ENCODE data around the gene TYSND1. TPM values are rescaled to one million over a fixed set of nuclear protein-coding genes. Genes with fewer than 3 reads are reported as not detected.

The TYSND1 gene
- total and polyA plus RNA-seq, 2 of the 13 experiments (the other 11 are each of a cell fraction or from before 2014, with no cell fraction given): 3.3 to 8.9 TPM

DNA sequence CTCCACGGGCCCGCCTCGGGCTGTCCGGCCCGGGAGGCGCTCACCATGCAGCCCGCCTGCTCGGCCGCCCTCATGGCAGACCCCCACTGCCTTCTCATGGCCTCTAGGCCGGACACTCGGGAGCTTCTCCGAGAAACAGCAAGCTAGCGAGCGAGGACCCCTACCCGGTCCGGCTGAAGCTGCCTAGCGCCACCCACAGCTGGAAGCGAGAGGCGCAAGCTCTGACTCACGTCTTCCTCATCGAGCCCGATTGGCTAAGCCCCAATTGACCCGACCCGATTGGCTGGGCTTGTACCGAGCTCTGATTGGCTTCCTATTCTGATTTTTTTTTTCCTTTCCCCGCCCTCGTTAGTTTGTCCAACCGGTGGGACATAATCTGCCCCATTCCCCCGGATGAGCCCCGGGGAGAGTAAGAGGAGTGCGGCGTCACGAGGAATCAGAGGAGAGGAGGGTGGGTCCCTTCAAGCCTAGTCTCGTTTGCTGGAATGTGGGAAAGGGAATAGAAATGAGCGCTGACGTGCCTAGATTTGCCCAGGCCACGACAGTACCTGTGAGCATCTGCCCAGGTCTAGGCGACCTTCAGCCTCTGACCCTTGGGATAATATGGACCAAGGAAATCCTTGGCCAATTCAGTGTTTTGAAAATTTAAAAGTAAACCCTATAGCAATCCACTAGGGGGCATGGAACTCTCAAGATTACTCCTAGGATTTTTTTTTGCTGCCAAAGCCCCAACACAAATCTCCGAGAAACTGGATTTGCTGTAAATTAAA, at the start of gene TYSND1 (continued):
- no peak for TF ChIP-seq ZNF329 (CRISPR knock-in tag; IDR thresholded peaks at IDR 0.05; ENCODE audit: low read depth)
- 0 out of 2 replicates have a peak, but pooled peaks have one; percentile 35 for TF ChIP-seq ZNF143 (CRISPR knock-in tag; IDR thresholded peaks at IDR 0.05)
- peak; percentile 59; the same call in 1 of the 2 replicates for TF ChIP-seq ZFP90 (CRISPR knock-in tag; IDR thresholded peaks at IDR 0.05; ENCODE audit: borderline replicate concordance)
- no peak for TF ChIP-seq NR3C1 (CRISPR knock-in tag; IDR thresholded peaks at IDR 0.05)
- no peak for TF ChIP-seq XBP1 (CRISPR knock-in tag; IDR thresholded peaks at IDR 0.05)
- no peak for TF ChIP-seq NPAS2 (CRISPR knock-in tag; IDR thresholded peaks at IDR 0.05; ENCODE audit: borderline replicate concordance)
- TF ChIP-seq MIXL1 (CRISPR knock-in tag; IDR thresholded peaks at IDR 0.05): peak; percentile 73
- peak; percentile 95 for TF ChIP-seq ZBTB7B (CRISPR knock-in tag; IDR thresholded peaks at IDR 0.05)
- no peak for TF ChIP-seq PAF1 (CRISPR knock-in tag; IDR thresholded peaks at IDR 0.05)
- TF ChIP-seq, protein P1, sequence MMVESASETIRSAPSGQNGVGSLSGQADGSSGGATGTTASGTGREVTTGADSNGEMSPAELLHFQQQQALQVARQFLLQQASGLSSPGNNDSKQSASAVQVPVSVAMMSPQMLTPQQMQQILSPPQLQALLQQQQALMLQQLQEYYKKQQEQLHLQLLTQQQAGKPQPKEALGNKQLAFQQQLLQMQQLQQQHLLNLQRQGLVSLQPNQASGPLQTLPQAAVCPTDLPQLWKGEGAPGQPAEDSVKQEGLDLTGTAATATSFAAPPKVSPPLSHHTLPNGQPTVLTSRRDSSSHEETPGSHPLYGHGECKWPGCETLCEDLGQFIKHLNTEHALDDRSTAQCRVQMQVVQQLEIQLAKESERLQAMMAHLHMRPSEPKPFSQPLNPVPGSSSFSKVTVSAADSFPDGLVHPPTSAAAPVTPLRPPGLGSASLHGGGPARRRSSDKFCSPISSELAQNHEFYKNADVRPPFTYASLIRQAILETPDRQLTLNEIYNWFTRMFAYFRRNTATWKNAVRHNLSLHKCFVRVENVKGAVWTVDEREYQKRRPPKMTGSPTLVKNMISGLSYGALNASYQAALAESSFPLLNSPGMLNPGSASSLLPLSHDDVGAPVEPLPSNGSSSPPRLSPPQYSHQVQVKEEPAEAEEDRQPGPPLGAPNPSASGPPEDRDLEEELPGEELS (CRISPR knock-in tag; IDR thresholded peaks at IDR 0.05): peak; percentile 70
- TF ChIP-seq ZNF773 (CRISPR knock-in tag; IDR thresholded peaks at IDR 0.05; ENCODE audit: borderline replicate concordance): no peak; the same call in 1 of the 2 replicates
- TF ChIP-seq, protein P2, sequence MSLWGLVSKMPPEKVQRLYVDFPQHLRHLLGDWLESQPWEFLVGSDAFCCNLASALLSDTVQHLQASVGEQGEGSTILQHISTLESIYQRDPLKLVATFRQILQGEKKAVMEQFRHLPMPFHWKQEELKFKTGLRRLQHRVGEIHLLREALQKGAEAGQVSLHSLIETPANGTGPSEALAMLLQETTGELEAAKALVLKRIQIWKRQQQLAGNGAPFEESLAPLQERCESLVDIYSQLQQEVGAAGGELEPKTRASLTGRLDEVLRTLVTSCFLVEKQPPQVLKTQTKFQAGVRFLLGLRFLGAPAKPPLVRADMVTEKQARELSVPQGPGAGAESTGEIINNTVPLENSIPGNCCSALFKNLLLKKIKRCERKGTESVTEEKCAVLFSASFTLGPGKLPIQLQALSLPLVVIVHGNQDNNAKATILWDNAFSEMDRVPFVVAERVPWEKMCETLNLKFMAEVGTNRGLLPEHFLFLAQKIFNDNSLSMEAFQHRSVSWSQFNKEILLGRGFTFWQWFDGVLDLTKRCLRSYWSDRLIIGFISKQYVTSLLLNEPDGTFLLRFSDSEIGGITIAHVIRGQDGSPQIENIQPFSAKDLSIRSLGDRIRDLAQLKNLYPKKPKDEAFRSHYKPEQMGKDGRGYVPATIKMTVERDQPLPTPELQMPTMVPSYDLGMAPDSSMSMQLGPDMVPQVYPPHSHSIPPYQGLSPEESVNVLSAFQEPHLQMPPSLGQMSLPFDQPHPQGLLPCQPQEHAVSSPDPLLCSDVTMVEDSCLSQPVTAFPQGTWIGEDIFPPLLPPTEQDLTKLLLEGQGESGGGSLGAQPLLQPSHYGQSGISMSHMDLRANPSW (CRISPR knock-in tag; IDR thresholded peaks at IDR 0.05; ENCODE audit: borderline replicate concordance): no peak
- TF ChIP-seq, protein P3, sequence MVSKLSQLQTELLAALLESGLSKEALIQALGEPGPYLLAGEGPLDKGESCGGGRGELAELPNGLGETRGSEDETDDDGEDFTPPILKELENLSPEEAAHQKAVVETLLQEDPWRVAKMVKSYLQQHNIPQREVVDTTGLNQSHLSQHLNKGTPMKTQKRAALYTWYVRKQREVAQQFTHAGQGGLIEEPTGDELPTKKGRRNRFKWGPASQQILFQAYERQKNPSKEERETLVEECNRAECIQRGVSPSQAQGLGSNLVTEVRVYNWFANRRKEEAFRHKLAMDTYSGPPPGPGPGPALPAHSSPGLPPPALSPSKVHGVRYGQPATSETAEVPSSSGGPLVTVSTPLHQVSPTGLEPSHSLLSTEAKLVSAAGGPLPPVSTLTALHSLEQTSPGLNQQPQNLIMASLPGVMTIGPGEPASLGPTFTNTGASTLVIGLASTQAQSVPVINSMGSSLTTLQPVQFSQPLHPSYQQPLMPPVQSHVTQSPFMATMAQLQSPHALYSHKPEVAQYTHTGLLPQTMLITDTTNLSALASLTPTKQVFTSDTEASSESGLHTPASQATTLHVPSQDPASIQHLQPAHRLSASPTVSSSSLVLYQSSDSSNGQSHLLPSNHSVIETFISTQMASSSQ (IDR thresholded peaks at IDR 0.05; ENCODE audit: low read depth): no peak
- TF ChIP-seq, protein P3 (CRISPR knock-in tag; IDR thresholded peaks at IDR 0.05; ENCODE audit: borderline replicate concordance): peak; percentile 21; the same call in 1 of the 2 replicates
- TF ChIP-seq, protein P4, sequence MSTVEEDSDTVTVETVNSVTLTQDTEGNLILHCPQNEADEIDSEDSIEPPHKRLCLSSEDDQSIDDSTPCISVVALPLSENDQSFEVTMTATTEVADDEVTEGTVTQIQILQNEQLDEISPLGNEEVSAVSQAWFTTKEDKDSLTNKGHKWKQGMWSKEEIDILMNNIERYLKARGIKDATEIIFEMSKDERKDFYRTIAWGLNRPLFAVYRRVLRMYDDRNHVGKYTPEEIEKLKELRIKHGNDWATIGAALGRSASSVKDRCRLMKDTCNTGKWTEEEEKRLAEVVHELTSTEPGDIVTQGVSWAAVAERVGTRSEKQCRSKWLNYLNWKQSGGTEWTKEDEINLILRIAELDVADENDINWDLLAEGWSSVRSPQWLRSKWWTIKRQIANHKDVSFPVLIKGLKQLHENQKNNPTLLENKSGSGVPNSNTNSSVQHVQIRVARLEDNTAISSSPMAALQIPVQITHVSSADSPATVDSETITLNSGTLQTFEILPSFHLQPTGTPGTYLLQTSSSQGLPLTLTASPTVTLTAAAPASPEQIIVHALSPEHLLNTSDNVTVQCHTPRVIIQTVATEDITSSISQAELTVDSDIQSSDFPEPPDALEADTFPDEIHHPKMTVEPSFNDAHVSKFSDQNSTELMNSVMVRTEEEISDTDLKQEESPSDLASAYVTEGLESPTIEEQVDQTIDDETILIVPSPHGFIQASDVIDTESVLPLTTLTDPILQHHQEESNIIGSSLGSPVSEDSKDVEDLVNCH (CRISPR knock-in tag; IDR thresholded peaks at IDR 0.05): no peak
- TF ChIP-seq, protein P5, sequence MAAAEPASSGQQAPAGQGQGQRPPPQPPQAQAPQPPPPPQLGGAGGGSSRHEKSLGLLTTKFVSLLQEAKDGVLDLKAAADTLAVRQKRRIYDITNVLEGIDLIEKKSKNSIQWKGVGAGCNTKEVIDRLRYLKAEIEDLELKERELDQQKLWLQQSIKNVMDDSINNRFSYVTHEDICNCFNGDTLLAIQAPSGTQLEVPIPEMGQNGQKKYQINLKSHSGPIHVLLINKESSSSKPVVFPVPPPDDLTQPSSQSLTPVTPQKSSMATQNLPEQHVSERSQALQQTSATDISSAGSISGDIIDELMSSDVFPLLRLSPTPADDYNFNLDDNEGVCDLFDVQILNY (CRISPR knock-in tag; conservative IDR thresholded peaks at IDR 0.05): no peak
- TF ChIP-seq GATAD2A (CRISPR knock-in tag; IDR thresholded peaks at IDR 0.05): peak; percentile 37; the same call in 1 of the 2 replicates
- no peak for TF ChIP-seq ZNF549 (CRISPR knock-in tag; IDR thresholded peaks at IDR 0.05)

Measured in HepG2 (cell line).